ENCODE data around the gene EGR1.

EGR1 gene

GRCh38 chr5:138450971-138451370 lies 14.3 kb upstream of the EGR1 start:
- no peaks in the 10 kb centered on the region for H3F3A ChIP-seq (ENCODE audit: insufficient read depth, low read length)
- no peak overlapping the region for H3K4me3 ChIP-seq (ENCODE audit: low read depth, low read length, poor library complexity, severe bottlenecking)
- no peak overlapping the region for H2AFZ ChIP-seq (ENCODE audit: low read length)
- no peak overlapping the region for H3K4me2 ChIP-seq (ENCODE audit: low read length)
- H3K9me2 ChIP-seq (ENCODE audit: low read depth, low read length): no peaks in the 10 kb centered on the region
- no peak for TF ChIP-seq EZH2 (IDR thresholded peaks at IDR 0.05; ENCODE audit: borderline replicate concordance, low read length)
- TF ChIP-seq CTCF (IDR thresholded peaks at IDR 0.05; ENCODE audit: low read length): no peak
- H3K27me3 ChIP-seq (ENCODE audit: insufficient read depth, low read length): peaks cover 10% of the 10 kb centered on the region; the same call in 1 of the 2 replicates
- H3K9ac ChIP-seq (ENCODE audit: low read length): no peak overlapping the region
- H3K9me3 ChIP-seq (ENCODE audit: low read length): no peaks in the 10 kb centered on the region
- H3K79me2 ChIP-seq (ENCODE audit: insufficient read depth, low read length): no peaks in the 10 kb centered on the region
- no peaks in the 10 kb centered on the region for H4K20me1 ChIP-seq (ENCODE audit: insufficient read depth, low read length)
- no peaks in the 10 kb centered on the region for H3K36me3 ChIP-seq (ENCODE audit: insufficient read depth, low read length)
- peaks cover 5% of the 10 kb centered on the region for H3K4me1 ChIP-seq (ENCODE audit: insufficient read depth, low read length, severe bottlenecking)
- no peak overlapping the region for H3K27ac ChIP-seq (ENCODE audit: low read depth, low read length, poor library complexity, severe bottlenecking)

- peaks cover 5% of the 10 kb centered on the region for H3K4me1 ChIP-seq (ENCODE audit: insufficient read depth, low read length, severe bottlenecking)
- peaks cover 4% of the 10 kb centered on the region; the same call in 1 of the 2 replicates for H3K27me3 ChIP-seq (ENCODE audit: insufficient read depth, low read length)
- H3K27ac ChIP-seq (ENCODE audit: low read depth, low read length, poor library complexity, severe bottlenecking): no peak overlapping the region
- no peak overlapping the region for H3K4me2 ChIP-seq (ENCODE audit: low read length)
- TF ChIP-seq EZH2 (IDR thresholded peaks at IDR 0.05; ENCODE audit: borderline replicate concordance, low read length): no peak
- TF ChIP-seq CTCF (IDR thresholded peaks at IDR 0.05; ENCODE audit: low read length): no peak
- H3K9ac ChIP-seq (ENCODE audit: low read length): no peak overlapping the region
- H4K20me1 ChIP-seq (ENCODE audit: insufficient read depth, low read length): no peaks in the 10 kb centered on the region
- no peak overlapping the region for H3K4me3 ChIP-seq (ENCODE audit: low read depth, low read length, poor library complexity, severe bottlenecking)
- no peaks in the 10 kb centered on the region for H3K9me2 ChIP-seq (ENCODE audit: low read depth, low read length)
- H3F3A ChIP-seq (ENCODE audit: insufficient read depth, low read length): no peaks in the 10 kb centered on the region
- no peaks in the 10 kb centered on the region for H3K79me2 ChIP-seq (ENCODE audit: insufficient read depth, low read length)
- no peaks in the 10 kb centered on the region for H3K9me3 ChIP-seq (ENCODE audit: low read length)
- H2AFZ ChIP-seq (ENCODE audit: low read length): no peak overlapping the region
- no peaks in the 10 kb centered on the region for H3K36me3 ChIP-seq (ENCODE audit: insufficient read depth, low read length)
These were observed 12.6 kb upstream of the EGR1 start for GRCh38 chr5:138452720-138453119.

GRCh38 chr5:138453590-138453989 lies 11.7 kb upstream of the EGR1 start:
- Histone ChIP-seq H3K9me2 (ENCODE audit: low read depth, low read length) (no peaks in the 10 kb centered on the region), H3K9ac (ENCODE audit: low read length) (no peak overlapping the region), H4K20me1 (ENCODE audit: insufficient read depth, low read length) (no peaks in the 10 kb centered on the region), H3K4me2 (ENCODE audit: low read length) (no peak overlapping the region), H3K9me3 (ENCODE audit: low read length) (no peaks in the 10 kb centered on the region), H3K4me1 (ENCODE audit: insufficient read depth, low read length, severe bottlenecking) (peaks cover 10% of the 10 kb centered on the region), H2AFZ (ENCODE audit: low read length) (no peak overlapping the region), H3K27me3 (ENCODE audit: insufficient read depth, low read length) (peaks cover 4% of the 10 kb centered on the region; the same call in 1 of the 2 replicates), H3K79me2 (ENCODE audit: insufficient read depth, low read length) (no peaks in the 10 kb centered on the region), H3K4me3 (ENCODE audit: low read depth, low read length, poor library complexity, severe bottlenecking) (no peak overlapping the region), H3K36me3 (ENCODE audit: insufficient read depth, low read length) (no peaks in the 10 kb centered on the region), H3F3A (ENCODE audit: insufficient read depth, low read length) (no peaks in the 10 kb centered on the region), H3K27ac (ENCODE audit: low read depth, low read length, poor library complexity, severe bottlenecking) (no peak overlapping the region)
- no peak for TF ChIP-seq EZH2 (IDR thresholded peaks at IDR 0.05; ENCODE audit: borderline replicate concordance, low read length)
- TF ChIP-seq CTCF (IDR thresholded peaks at IDR 0.05; ENCODE audit: low read length): no peak
